GM12872 (cell line): ENCODE results near the gene SEZ6L.
A peak's percentile ranks its signal among the peaks of the same experiment; 100 is the strongest.

ENCODE experiments used
- CTCF ChIP-seq: IDR thresholded peaks from 3 replicates; pipeline ENCODE4 v1.5.1; 2011; ENCODE audit warnings: low read depth, mild to moderate bottlenecking, low read length, moderate library complexity; ENCODE audit not compliant: insufficient read depth

Gene SEZ6L

GRCh38 chr22:26199665-26200064 is 30.4 kb downstream of the SEZ6L start:
- TF ChIP-seq CTCF = 0 out of 3 replicates have a peak, but pooled peaks have one; percentile 7

- TF ChIP-seq CTCF = no peak
Measured at GRCh38 chr22:26202280-26202924, 33.1 kb downstream of the SEZ6L start.

GRCh38 chr22:26205494-26205893 is 36.2 kb downstream of the SEZ6L start:
- no peak for TF ChIP-seq CTCF

- no peak for TF ChIP-seq CTCF
Measured at GRCh38 chr22:26210334-26210733, 41.1 kb downstream of the SEZ6L start.

- TF ChIP-seq CTCF = no peak
Measured at GRCh38 chr22:26213826-26214225, 44.6 kb downstream of the SEZ6L start.

GRCh38 chr22:26214466-26214865 is 45.2 kb downstream of the SEZ6L start:
- TF ChIP-seq CTCF = no peak

- no peak for TF ChIP-seq CTCF
Measured at GRCh38 chr22:26215736-26216135, 46.5 kb downstream of the SEZ6L start.
